ENCODE data around the gene ANKRD52.
"Not testable (repeated sequence)": the region's sequence is repeated elsewhere in the genome, so short reads cannot be mapped to it uniquely, and the experiment has no call there.

ANKRD52 gene

GRCh38 chr12:56258068-56258819, at the start of gene ANKRD52:
Gene ANKRD52, minus strand, starts transcription at chr12:56258384. Its CDS starts 115 bp downstream, at chr12:56258269.
- peak; percentile 92 for DNase-seq

GRCh38 chr12:56307221-56307965, 49.2 kb upstream of the ANKRD52 start:
- no peak for DNase-seq

GRCh38 chr12:56304872-56305590, 46.8 kb upstream of the ANKRD52 start:
- no peak for DNase-seq

GRCh38 chr12:56304276-56304675, 46.1 kb upstream of the ANKRD52 start:
- DNase-seq, result no peak

- peak; percentile 59 for DNase-seq
Measured at GRCh38 chr12:56300644-56301464, 42.7 kb upstream of the ANKRD52 start.

- peak; percentile 98 for DNase-seq
Measured at GRCh38 chr12:56299853-56300643, 41.9 kb upstream of the ANKRD52 start, which contains the start of gene CS. Gene CS, minus strand, starts transcription at chr12:56300330. Its CDS starts 129 bp downstream, at chr12:56300201.

- DNase-seq, result no peak
Measured at GRCh38 chr12:56299308-56299852, 41.2 kb upstream of the ANKRD52 start.

- DNase-seq, result no peak
Measured at GRCh38 chr12:56298828-56299227, 40.6 kb upstream of the ANKRD52 start.

GRCh38 chr12:56297400-56297799, 39.2 kb upstream of the ANKRD52 start:
- no peak for DNase-seq

GRCh38 chr12:56296295-56296694, 38.1 kb upstream of the ANKRD52 start:
- DNase-seq, result no peak

- DNase-seq, result no peak
Measured at GRCh38 chr12:56293795-56294194, 35.6 kb upstream of the ANKRD52 start.

- DNase-seq, result no peak
Measured at GRCh38 chr12:56288705-56289387, 30.7 kb upstream of the ANKRD52 start.

- no peak for DNase-seq
Measured at GRCh38 chr12:56286044-56286830, 28.1 kb upstream of the ANKRD52 start.

- not testable (repeated sequence) for DNase-seq
Measured at GRCh38 chr12:56284263-56284662, 26.1 kb upstream of the ANKRD52 start.

GRCh38 chr12:56282579-56282978, 24.4 kb upstream of the ANKRD52 start:
- no peak for DNase-seq

GRCh38 chr12:56282030-56282429, 23.8 kb upstream of the ANKRD52 start:
- no peak for DNase-seq

- no peak for DNase-seq
Measured at GRCh38 chr12:56280849-56281248, 22.7 kb upstream of the ANKRD52 start.

- no peak for DNase-seq
Measured at GRCh38 chr12:56278905-56279304, 20.7 kb upstream of the ANKRD52 start.

- no peak for DNase-seq
Measured at GRCh38 chr12:56274299-56274698, 16.1 kb upstream of the ANKRD52 start.

- DNase-seq, result not testable (repeated sequence)
Measured at GRCh38 chr12:56272468-56272867, 14.3 kb upstream of the ANKRD52 start.

All from activated CD8-positive, alpha-beta memory T cell treated with anti-CD3 and anti-CD28 coated beads for 24 hours (primary cell).